GM21528 (cell line): ENCODE data around the gene MTNR1B.

Experiments used
- ATAC-seq: cut with Tn5 transposase; IDR thresholded peaks from one replicate; pipeline ENCODE4 v1.9.1; 2021; ENCODE audit warnings: mild to moderate bottlenecking, moderate library complexity; ENCODE audit not compliant: unreplicated experiment, low FRiP score

MTNR1B gene

DNA sequence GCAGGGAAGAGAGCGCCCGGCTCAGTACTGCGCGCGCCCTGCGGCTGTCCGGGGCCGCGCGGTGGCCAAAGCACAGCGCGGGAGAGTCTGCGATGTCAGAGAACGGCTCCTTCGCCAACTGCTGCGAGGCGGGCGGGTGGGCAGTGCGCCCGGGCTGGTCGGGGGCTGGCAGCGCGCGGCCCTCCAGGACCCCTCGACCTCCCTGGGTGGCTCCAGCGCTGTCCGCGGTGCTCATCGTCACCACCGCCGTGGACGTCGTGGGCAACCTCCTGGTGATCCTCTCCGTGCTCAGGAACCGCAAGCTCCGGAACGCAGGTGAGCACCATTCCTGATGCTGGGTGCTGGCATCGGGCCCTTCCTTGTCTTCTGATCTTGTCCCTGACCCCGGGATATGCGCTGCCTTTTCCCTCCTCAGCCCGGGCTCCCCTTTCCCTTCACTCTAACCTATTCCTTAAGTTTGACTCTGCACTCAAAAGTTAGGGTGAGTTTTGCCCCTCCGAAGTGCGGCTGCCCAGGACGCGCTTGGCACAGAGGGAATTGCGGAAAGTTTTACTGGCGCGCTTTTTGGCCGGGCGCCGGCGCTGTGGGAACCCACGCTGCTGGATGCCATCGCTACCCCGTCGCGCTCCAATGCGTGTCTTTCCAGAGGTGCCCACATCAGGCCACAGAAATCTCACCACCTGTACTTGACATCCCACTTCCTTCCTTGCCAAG lies at the start of gene MTNR1B:
TSS of gene MTNR1B (plus strand) at position 18 of the 714 bp plus-strand sequence. CDS start at position 93, 75 bp downstream.
- ATAC-seq: no peak

DNA sequence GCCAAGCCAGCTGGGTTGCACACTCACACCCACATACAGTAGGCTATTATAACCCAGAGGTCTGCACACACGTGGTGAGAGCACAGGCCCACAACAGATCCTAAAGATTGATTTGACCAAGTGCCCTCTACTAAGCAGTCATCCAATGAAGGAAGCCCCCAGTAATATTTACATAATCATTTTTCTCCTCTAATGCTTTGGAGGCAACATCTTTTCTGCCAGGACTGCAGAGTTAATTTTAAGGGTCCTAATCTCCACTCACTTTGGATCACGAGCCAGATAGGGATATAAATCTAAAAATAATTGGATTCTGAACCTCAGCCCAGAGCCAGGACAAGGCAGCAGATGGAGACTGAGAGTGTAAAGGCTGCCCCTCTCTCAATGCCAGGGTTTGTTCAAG lies 49.1 kb upstream of the MTNR1B start:
- ATAC-seq: no peak

DNA sequence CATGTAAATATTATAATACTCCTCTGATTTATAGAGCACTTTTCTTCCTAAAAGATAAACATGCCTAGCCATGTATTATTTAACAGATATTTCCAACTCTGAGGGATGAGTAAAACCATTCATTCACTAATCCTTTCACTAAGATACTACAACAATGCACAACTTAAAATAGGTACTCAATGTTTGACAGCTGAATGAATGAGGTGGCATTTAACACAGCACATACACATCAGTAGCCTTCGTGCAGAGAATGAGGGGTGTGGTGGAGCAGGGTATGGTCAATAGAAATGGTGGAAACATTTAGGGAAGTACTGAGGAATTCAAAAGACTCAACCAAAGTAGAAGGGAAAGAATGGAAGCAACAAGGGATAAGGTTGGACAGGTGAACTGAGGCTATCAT lies 46.7 kb upstream of the MTNR1B start:
- ATAC-seq: no peak

DNA sequence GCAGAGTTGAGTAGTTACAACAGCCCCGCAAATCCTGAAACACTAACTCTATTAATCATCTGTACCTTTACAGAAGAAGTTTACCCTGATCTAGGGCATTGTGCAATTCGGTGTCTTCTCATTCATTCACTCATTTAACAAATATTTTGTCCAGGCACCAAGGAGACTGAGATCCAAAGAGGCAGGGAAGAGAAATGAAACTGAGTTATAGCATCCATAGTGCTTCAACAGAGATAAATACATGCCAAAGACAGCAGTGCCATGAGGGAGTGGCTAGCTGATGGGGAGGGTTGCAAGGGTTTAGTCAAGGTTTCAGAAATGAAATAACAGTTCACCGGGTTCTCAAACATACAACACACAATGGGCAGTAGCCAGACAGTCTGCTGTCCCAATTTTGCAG lies 40.2 kb upstream of the MTNR1B start:
- ATAC-seq: no peak

DNA sequence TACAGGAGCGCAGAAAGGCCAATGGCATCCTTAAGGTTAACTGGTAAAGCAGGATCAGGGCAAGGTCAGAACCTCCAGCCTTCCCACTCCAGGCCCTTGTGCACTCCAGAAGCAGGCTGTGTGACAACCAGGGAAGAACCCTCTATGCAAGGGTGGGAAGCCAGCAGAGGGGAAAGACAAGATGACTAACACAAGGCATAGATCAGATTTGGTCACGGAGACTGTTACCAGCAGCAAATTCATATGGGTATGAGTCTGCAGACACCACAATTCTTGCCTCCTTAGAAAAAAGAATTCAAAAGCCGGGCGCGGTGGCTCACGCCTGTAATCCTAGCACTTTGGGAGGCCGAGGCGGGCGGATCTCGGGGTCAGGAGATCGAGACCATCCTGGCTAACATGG lies 39.8 kb upstream of the MTNR1B start:
- ATAC-seq: no peak

DNA sequence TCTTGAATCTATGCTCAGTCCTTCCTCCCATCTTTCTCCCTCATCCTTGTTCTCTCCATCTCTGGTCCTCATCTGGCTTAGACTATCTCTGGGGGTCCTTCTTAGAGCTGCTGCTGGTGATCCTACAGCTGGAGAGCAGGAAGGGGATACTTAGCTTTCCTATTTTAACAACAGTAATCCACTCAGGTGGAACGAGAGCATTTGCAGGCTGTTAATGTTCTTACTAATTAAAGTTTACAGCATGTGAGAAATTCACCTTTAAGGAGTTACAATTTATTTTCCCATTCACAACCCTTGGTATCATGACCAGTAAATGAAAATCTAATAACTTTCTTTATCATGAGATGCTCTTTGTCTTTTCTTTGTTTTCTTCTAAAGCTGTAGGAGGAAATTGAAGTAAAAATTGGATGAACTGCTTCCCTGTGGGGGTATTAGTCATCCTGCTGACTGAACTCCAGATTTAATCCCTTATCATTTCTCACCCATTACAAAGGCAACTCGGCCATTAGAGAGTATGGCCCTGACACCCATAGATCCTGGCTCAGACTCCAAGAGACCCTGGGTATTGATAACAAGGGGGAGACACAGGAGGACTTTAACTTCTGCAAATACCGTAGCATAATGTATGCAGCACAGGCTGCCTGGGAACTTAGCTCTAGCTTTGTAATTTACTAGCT lies 37.6 kb upstream of the MTNR1B start:
- ATAC-seq: no peak

DNA sequence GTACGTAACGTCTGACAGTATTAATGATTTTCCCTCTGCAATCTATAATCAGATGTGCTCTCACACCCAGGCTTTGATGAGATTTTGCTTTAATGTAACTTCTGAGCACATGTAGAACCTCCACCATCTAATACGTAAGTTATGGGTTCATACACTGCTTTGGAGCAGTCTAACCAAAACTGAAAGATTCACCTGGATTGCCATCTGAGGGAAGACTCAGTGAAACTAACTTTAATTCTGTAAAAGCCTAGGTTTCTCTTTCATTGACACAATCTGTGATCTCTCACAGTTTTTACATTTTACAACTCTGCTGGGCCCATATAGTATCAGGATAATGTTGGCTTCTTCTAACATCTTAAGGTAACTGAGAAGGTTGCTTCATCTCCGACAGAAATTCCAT lies 30.1 kb upstream of the MTNR1B start:
- ATAC-seq: no peak

DNA sequence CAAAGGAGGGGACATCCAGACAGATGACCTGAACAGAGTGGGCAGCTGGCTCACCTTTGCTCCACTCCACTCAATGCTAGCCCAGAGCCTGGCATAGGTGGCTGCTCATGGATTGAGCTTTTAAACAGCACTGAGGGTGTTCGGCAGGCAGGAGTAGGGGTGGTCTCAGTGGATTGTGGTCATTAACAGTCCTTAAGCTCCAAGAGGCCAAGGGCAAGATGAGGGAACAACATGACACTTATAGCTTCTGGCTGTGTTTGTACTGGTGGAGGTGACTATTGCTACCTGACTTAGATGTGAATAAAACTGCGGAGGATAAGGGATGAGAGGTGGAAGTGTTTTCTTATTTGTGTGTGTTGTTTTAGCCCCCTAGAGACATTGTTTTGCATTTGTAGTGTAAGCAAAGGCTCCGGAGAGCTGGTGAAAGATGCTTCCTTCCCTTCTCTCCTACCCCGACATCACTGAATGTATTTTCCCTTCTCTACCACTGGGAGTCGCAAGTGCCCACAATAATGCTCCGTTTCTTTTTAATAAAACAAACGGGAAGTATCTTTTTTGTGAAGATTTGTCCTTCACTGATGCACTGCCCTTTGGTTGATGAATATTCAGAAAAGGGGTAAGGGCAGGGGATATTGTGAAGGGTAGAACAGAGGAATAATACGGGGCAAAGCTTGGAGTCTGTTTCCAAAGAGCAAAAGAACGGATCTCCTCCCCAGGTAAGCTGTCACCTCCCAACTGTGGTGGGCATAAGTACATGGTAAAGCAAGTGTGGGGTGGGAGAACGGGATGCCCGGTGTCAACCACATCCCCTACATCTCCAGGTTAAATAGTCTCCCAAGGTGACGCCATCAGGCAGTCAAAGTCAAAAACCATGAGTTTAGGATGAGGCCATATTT lies 27.5 kb upstream of the MTNR1B start:
- no peak for ATAC-seq

DNA sequence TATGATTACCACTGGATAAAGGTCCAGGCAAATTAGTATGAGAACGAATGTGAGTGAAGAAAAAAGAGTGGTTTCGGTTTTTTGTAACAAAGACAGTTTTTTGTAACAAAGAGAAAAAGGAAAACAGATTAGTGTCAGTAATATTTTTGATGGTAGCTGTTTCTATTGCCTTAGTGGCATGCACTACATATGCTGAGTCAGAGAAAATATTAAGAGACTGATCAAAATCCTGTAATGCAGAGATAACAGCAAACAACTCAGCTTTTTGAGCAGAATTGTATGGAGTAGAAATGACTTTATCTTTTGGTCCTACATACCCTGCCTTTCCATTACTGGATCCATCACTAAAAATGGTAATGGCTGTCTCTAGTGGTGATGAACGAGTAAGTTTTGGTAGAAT lies 22.7 kb upstream of the MTNR1B start:
- ATAC-seq: no peak

DNA sequence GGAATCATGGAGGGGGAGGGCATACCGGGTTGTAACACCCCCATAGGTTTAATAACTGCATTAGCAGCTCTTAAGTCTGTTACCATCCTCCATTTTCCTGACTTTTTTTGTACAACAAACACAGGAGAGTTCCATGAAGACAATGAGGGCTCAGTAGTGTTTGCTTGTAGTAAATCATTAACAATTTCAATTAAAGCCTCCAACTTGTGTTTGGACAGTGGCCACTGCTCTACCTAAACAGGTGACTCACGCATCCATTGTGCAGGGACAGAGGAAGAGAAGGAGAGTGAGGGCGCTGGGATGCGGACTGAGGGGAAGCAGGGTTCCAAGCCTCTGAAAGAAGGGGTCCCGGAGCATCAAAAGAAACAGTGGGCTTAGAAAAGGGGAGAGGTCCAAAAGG lies 21.3 kb upstream of the MTNR1B start:
- no peak for ATAC-seq

DNA sequence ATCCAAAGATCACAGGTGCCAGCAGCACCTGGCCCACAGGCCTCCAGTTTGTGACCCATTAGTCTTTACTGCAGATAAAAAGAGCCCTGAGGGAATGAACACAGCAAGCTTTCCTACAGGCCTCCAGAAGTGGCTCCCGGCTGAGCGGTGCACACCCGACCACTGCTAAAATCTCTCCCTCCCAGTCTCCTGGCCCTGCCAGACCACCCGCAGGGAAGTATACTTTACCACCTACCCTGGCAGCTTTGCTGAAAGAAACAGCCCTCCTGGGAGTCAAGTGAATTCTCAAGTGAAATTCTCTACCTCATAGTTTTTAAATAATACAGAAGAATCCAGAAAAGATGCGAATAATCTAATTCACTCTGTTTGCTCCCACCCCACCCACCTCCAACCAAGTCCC lies 15.4 kb upstream of the MTNR1B start:
- no peak for ATAC-seq

DNA sequence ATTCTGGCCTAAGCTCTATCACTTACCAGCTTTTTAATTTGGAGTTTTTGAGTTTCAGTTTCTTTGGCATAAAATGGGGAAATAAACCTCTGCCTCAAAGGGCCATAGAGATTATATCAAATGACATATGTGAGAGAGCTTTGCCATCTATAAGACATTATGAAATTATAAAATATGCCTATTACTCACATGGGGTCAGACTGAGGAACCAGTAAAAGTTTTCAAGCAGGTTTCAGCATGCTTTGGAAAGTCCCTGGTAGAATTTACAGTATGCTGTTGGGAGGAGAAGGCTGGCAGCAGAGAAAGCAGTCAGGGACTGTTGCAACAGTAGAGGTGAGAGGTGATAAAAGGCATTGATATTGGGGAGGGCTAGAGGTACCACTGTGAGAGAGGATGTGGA lies 13.6 kb upstream of the MTNR1B start:
- no peak for ATAC-seq

DNA sequence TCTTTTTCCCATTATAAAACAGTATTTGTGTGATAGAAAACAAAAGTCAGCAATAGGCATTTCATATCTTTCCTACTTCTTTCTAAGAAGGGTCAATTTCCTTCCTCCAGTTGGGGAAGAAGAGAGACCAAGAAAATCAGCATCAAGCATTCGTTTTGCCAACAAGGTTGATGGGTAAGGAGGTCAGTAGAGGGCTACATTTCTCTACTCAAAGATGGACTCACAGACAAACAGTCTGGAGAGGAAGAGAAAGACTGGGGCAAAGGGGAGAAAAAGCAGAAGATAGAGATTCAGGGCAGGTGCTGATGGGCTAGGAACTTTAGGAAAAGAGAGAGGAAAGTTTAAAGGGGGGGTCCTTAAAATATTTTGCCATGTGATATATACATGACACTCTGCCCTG lies 8.6 kb upstream of the MTNR1B start:
- ATAC-seq: no peak

DNA sequence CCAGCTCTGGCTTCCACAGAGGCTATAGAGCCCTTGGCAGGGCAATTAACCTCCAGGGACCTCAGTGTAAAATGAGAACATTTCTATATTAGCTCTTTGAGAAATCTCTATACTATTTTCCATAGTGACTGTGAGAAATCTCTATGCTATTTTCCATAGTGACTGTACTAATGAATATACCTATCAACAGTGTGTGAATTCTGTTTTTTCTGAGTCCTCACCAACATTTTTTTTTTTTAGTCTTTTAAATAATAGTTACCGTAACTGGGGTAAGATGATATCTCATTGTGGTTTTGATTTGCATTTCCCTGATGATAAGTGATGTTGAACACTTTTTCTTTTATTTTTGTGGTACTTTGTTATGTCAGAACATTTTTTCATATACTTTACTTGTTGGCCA lies 7.0 kb upstream of the MTNR1B start:
- no peak for ATAC-seq

DNA sequence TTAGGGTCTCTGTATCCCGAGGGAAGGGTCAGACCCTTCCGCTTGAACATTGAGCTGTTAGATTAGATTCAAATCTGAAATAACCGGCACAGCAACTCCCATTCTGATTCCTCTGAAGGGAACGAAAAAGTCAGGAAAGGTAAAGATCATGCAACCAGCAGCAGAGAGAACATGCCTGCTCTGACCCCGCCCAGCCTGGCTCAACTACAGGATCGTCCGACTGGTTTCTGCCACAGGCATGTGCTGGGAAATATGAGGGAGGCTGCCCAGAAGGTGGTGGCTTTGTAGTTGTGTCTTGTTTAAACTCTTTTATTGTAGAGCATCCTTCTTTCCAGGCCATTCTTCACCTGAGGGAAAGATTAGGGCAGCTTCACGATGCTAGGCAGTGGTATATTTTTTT lies 5.0 kb upstream of the MTNR1B start:
- ATAC-seq: no peak

DNA sequence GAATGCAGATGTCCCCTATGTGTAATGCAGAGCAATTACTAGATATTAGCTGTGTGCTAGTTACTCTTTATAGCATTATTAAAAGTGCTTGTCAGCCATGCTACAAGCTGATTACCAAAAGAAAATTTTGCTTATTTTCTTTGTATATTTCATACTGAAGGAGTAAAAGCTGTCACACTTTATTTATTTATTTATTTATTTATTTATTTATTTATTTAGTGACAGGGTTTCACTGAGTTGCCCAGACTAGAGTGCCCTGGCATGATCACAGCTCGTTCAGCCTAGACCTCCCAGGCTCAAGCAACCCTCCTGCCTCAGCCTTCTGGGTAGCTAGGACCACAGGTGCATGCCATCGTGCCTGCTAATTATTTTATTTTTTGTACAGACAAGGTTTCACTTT lies 4.3 kb upstream of the MTNR1B start:
- no peak for ATAC-seq

DNA sequence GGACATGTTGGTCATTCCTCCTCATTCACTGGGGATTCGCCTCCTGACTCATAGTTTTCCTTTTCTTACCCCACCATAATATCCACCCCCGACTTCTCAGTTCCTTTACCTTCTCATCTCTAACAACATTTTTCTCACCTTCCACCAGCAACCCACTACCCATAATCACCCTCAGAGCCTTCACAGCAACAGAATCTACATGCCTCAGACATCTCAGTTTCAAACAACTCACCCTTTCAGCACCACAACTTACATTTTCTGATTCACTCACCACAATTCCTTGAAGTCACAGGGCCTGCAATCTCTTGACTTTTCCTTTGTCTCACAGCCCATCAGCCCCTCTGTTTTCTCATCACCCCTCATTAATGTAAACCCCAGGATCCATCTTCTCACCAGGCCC lies 2.3 kb upstream of the MTNR1B start:
- ATAC-seq: no peak

DNA sequence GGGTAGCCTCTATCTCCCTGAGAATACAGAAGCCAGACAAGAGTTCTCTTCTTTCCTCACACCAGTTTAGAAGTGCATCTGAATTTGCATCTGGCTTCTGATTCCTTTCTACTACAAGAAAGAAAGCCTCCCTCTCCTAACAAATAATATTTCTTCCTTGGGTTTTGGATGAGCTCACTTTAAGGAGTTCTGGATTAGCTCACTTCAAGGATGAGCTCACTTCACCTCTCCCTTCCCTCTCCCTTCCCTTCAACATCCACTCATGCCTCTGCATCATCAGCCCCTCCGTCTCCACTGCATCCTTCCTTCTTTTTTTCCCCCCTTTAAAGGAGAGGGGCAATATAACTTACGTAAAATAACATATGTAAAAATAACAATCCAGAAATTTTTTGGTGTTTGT lies 1.6 kb upstream of the MTNR1B start:
- ATAC-seq: no peak

DNA sequence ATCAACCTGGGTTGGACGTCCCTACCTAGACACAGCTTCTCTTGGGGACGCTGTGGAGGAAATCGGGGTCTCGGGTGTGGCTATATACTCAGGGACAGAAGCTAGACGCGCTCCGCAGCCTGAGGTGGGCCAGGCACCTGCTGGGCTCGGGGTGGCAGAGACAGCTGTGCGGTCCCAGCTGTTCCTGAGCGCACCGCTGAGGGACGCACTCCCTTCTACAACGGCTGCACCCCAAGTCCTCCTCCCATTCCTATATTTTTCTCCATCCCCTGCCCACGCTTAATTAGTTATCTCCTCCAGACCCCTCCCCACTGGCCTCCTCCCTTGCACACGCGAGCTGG lies 188 bp upstream of the MTNR1B start:
- ATAC-seq: no peak

DNA sequence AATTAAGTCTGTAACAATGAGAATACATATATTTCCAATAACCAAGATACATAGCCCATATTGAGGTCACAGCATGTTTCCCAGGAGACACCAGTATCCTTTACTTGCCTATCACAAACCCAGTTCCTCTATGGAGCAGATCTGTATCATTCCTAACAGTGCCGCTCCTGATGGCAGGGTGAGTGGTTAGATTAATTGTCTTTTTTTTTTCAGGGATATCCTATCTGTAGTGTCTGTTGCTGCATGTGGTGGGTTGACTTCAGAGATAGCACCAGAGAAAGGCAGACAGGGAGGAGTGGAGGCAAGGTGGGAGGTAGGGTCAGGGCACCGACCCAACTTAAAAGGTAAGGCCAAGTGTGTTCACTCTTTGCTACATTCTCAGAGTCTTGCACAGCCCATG lies 2.8 kb downstream of the MTNR1B start:
- no peak for ATAC-seq

DNA sequence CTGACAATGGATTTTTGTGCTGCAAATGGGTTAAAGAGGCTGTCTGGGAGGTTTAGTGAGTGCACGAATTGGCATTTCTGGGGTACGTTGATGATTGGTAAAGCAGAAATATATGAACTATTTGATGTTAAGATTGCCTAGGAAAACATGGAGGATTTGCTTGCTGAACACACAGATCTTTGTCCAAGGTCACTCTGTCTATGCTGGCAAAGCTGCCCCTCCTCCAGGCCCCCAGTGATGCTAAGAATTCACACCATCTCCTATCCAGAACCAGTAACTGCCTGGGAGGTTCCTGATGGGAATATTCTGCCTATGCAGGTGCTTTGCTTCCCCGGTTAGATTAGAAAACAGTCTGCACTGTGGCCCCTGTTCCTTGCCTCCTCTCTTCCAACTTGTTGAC lies 5.8 kb downstream of the MTNR1B start:
- ATAC-seq: no peak

DNA sequence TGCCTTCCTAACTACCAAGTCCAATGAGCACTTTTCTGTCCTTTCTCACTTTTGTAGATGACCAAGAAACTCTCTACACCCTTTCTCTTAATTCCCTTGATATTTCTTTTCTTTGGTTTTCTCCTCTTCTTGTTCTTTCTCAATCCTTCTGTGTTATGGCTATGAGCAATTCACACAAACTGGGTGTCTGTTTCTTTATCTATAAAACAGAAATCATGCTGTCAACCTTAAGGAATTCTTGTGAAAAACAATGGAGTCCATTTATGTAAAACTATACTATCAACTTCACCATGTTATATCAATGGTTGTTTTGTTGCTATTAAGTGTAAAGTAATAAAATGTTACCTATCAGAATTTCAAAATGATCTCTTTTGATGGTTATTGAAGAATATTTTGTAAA lies 7.2 kb downstream of the MTNR1B start:
- ATAC-seq: no peak
